ENCODE results near the gene SLC9A5. TPM values are rescaled to one million over a fixed set of nuclear protein-coding genes. Genes with fewer than 3 reads are reported as not detected.

The SLC9A5 gene
- total RNA-seq, 1 donor from 2014 or later = 0.84 TPM

- intact Hi-C loops (cut with DNase I) = no loop called here
These were observed 45.5 kb downstream of the SLC9A5 start for GRCh38 chr16:67294171-67294757.

GRCh38 chr16:67294938-67295361 is 46.2 kb downstream of the SLC9A5 start:
- DNase-seq (ENCODE audit: missing footprints) (no peak), ATAC-seq (no peak)
- intact Hi-C loops (cut with DNase I) = no loop called here

More at GRCh38 chr16:67294171-67294757, 45.5 kb downstream of the SLC9A5 start:
- no peak for ATAC-seq
- DNase-seq (ENCODE audit: missing footprints) = no peak

- intact Hi-C loops (cut with DNase I) = no loop called here
- DNase-seq (ENCODE audit: missing footprints) (no peak), ATAC-seq (no peak)
These were observed 47.6 kb downstream of the SLC9A5 start for GRCh38 chr16:67296420-67296819.

DNA sequence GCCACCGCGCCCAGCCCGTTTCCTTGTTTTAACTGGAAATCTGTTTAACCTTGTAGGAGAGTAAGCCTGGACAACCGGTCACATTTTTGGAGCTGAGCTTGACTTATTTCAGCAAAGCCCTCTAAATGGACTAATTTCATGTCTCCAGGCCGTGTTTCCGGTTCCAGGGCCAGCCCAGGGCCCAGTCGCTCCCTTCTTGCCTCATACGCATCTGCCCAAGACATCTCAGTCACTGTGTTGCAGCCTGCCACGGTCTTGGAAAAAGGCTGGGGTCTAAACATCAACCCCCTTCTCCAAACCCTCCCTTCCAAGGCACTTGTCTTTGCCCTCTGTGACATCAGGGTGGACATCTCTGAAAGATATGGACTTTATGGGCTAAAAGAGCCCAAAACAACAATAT is 49.5 kb downstream of the SLC9A5 start:
- no peak for ATAC-seq
- DNase-seq (ENCODE audit: missing footprints) = no peak
- intact Hi-C loops (cut with DNase I) = no loop called here

DNA sequence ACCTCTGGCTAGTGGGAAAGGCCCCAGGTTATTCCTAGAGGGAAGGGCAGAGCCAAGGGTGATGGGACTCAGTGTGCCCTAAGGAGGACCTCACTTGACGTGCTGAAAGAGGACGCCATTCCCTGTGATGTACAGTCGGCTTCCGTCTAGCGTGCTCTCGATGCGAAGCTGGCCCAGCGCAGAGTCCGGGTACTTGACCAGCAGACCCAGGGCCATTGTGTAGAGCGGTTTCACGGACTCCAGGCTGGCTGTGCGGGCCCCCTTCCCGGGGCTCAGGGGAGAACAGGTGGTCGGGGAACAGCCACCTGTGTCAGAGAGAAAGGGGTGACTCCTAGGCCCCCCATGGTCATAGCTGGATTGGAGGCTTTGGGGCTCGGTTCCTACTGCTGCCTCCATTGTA is 50.5 kb downstream of the SLC9A5 start:
- intact Hi-C loops (cut with DNase I) = no loop called here
- ATAC-seq (no peak), DNase-seq (ENCODE audit: missing footprints) (no peak)

- ATAC-seq = peak; percentile 76
These were observed 52.5 kb downstream of the SLC9A5 start for GRCh38 chr16:67301080-67301782.

DNA sequence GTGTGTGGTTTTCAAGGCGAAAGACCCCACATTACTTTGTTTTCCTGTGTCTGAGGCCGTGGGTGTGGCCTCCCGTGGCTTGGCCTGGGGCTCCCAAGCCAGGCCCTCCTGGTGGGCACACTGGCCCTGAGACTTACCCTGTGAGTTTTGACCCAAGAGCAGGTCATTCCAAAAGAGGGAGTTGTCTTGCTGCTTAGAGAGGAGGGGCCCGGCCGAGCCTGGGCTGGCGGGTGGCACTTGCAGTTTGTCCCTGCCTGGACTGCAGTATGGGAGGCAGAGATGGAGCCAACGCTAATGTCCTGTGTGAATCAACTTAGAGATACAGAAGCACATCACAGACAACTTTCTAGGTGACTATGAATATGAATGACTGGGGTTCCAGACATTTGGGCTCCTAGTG is 53.3 kb downstream of the SLC9A5 start:
- no peak for DNase-seq (ENCODE audit: missing footprints)
- ATAC-seq = no peak
- intact Hi-C loops (cut with DNase I) = no loop called here

More at GRCh38 chr16:67301080-67301782, 52.5 kb downstream of the SLC9A5 start:
- DNase-seq (ENCODE audit: missing footprints) = no peak
- intact Hi-C loops (cut with DNase I) = no loop called here

DNA sequence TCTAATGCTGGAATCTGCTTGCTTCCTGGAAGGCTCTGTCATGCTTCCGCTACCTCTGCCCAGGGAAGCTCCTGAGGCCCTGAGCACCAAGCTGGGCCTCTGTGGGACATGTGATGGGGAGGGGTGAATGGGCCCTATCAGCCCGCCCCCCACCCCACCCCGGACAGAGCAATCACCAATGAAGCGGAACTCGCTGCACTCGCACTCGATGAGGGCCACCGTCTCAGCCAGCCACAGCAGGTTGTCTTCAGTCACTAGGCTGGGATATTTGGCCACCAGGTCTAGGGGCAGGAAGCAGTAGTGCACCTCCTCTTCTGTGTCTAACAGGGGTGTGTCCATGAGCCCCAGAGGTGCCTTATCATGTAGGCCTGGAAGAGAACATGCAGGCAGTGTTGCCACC is 54.2 kb downstream of the SLC9A5 start:
- intact Hi-C loops (cut with DNase I) = no loop called here
- no peak for DNase-seq (ENCODE audit: missing footprints)
- no peak for ATAC-seq

GRCh38 chr16:67304020-67304419 is 55.2 kb downstream of the SLC9A5 start:
- ATAC-seq = no peak
- DNase-seq (ENCODE audit: missing footprints) = no peak
- intact Hi-C loops (cut with DNase I) = no loop called here

DNA sequence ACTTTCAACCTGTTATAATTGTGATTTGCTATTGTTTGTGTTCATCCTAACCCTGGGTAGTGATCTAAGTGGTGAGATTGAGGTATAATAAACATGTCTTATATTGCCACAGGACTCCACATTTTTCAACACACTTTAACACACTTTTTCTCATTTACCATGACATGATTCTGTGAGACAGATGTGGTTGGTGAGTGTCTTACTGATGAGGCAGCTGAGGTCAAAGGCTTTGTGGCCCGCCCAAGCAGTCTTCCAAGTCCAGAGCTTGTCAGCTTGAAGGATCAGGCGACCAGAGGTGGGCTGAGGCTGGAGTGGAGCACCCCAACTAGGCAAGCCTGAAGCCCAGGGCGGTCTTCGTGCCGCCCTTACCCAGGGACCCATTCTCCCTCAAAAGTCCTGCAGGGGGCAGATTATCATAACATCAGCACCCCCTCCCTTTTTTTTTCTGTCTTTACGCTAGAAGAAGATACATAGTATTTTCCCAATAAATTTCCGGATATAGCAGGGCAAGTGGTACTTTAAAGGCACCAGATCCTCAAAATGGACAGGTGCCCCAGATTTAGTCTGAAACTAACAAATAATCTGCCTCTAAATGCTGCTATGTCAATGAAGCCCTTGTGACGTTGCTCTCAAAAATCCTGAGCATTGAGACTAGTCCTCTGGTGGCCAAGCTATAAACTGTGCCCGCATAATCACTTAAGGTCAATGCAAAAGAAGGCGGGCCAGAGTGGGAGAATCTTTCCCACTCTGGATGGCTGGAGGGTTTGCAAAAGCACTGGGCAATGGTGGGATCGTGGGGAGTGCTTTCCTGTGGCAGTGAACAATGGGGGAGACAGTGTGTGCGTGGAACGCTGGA is 56.7 kb downstream of the SLC9A5 start:
- ATAC-seq (no peak), DNase-seq (ENCODE audit: missing footprints) (no peak)
- intact Hi-C loops (cut with DNase I) = no loop called here

DNA sequence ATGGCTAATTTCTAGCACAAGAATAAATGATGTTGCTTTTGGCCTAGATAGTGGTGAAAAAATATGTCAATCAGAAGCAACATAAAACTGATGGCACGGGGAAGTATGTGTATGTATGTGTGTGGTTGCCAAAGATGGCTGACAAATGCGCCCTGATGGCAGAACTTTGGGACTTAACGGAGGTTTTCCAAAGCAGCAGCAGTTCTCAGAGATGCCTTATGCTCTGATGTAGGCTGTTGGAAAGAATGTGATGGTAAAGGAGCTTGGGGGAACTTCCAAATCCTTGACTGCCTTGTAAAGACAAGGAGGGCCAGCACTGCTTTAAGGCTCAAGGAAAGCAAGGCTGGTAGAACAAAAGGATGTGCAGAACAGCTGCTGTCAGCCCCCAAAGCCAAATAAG is 61.8 kb downstream of the SLC9A5 start:
- no peak for ATAC-seq
- intact Hi-C loops (cut with DNase I) = no loop called here

DNA sequence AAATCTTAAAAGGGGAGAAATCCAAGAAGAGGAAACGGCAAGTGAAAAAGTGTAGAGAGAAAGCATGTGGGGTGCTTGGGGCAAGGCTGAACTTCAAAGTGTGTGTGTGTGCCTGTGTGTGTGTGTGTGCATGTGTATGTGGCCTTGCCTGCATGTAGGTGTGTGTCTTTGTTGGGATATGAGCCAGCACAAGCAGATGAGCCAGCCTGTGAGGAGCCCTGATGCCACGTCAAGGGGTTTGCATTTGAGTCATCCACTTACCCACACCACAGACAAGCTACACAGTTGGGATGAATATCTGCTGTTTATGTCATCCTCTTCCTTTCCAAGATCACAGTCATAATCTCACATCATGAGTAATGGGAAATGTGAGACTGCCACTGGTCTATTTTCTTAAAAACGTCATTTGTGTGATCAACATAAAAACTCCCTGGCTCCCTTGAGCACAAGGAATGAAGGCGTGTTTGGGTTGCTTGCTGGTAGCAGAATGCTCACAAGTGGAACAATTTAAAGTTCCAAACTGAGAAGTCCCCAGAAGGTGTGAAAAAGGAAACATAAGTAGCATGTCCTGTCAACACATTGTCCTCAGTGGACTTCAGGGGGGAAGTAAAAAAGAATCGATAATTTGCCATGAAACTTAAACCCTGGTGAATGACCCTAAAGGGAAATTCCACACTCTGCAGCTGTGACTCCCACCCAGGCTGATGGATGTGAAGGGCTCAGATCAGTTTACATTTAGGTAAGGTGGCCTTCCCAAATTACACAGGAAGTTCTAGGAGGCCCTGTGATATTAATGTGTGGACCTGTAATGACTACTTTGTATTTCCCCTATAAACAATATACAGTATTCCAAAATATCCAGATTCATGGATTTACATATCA is 63.1 kb downstream of the SLC9A5 start:
- intact Hi-C loops (cut with DNase I) = no loop called here
- DNase-seq (ENCODE audit: missing footprints) (no peak), ATAC-seq (peak; percentile 83)

More for the DNA sequence above, 61.8 kb downstream of the SLC9A5 start:
- DNase-seq (ENCODE audit: missing footprints) = no peak

DNA sequence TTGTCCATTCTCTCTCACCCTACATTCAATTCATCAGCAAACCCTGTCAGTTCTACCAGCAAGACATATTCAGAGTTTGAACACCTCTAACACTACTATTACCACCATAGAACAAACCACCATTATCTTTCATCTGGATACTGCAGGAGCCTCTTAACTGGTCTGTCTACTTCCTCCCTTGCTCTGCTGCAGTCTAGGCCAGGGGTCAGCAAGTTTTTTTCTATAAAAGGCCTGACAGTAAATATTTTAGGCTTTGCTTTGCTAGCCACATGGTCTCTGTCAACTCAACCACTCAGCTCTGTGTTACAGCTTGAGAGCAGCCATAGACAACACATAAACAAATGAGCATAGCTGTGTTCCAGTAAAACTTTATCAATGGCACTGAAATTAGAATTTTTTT is 63.9 kb downstream of the SLC9A5 start:
- ATAC-seq (no peak), DNase-seq (ENCODE audit: missing footprints) (no peak)
- intact Hi-C loops (cut with DNase I) = no loop called here

GRCh38 chr16:67317853-67318252 is 69.1 kb downstream of the SLC9A5 start:
- intact Hi-C loops (cut with DNase I) = no loop called here
- DNase-seq (ENCODE audit: missing footprints) (no peak), ATAC-seq (no peak)

Small RNAs within 50 kb of the gene (microRNA-seq; reads per million reads assigned to microRNA genes)
- 117 reads per million, percentile 54 among the genes with 10 or more reads in this experiment for gene MIR328

Other genes with a start within 250 kb of the SLC9A5 start
- 22.0 TPM for gene CBFB, start 219.8 kb upstream of the SLC9A5 start, total RNA-seq
- 10.8 TPM for gene PHAF1, start 139.0 kb upstream of the SLC9A5 start, total RNA-seq
- 9.3 TPM for gene B3GNT9, start 98.0 kb upstream of the SLC9A5 start, total RNA-seq
- gene TRADD, start 89.1 kb upstream of the SLC9A5 start, total RNA-seq = 8.2 TPM
- 10.8 TPM for gene FBXL8, start 89.0 kb upstream of the SLC9A5 start, total RNA-seq
- 49.9 TPM for gene HSF4, start 84.2 kb upstream of the SLC9A5 start, total RNA-seq
- gene NOL3, start 78.4 kb upstream of the SLC9A5 start, total RNA-seq = 109 TPM
- gene MATCAP1, start 65.0 kb upstream of the SLC9A5 start, total RNA-seq = 9.8 TPM
- 4.1 TPM for gene EXOC3L1, start 58.8 kb upstream of the SLC9A5 start, total RNA-seq
- gene E2F4, start 56.8 kb upstream of the SLC9A5 start, total RNA-seq = 36.9 TPM
- 0.89 TPM for gene ELMO3, start 49.8 kb upstream of the SLC9A5 start, total RNA-seq
- gene TMEM208, start 21.8 kb upstream of the SLC9A5 start, total RNA-seq = 12.5 TPM
- gene FHOD1, start 1.5 kb upstream of the SLC9A5 start, total RNA-seq = 15.3 TPM
- 1.1 TPM for gene PLEKHG4, start 30.6 kb downstream of the SLC9A5 start, total RNA-seq
- not detected for gene KCTD19, start 77.8 kb downstream of the SLC9A5 start, total RNA-seq
- gene LRRC36, start 77.8 kb downstream of the SLC9A5 start, total RNA-seq = not detected
- 9.5 TPM for gene TPPP3, start 144.5 kb downstream of the SLC9A5 start, total RNA-seq
- gene ZDHHC1, start 167.5 kb downstream of the SLC9A5 start, total RNA-seq = 2.9 TPM
- gene HSD11B2, start 182.1 kb downstream of the SLC9A5 start, total RNA-seq = 0.81 TPM
- 67.7 TPM for gene ATP6V0D1, start 232.2 kb downstream of the SLC9A5 start, total RNA-seq
- not detected for gene AGRP, start 234.6 kb downstream of the SLC9A5 start, total RNA-seq